HEK293 (cell line): ENCODE data around the gene PRRT2.

Experiments
- AEBP2 ChIP-seq: fragments of 450-650 bp; formaldehyde crosslinking; IDR thresholded peaks from 2 replicates; pipeline ENCODE4 v1.5.1; 2016; ENCODE audit warnings: missing biosample characterization, missing genetic modification characterization, borderline replicate concordance
- GLIS1 ChIP-seq: fragments of 450-650 bp; formaldehyde crosslinking; IDR thresholded peaks from 2 replicates; pipeline ENCODE4 v1.5.1; 2016; ENCODE audit warnings: missing biosample characterization, missing genetic modification characterization
- INSM2 ChIP-seq: fragments of 450-650 bp; formaldehyde crosslinking; IDR thresholded peaks from 2 replicates; pipeline ENCODE4 v1.5.1; 2016; ENCODE audit warnings: missing biosample characterization, missing genetic modification characterization
- KLF16 ChIP-seq: fragments of 450-650 bp; formaldehyde crosslinking; IDR thresholded peaks from 2 replicates; pipeline ENCODE4 v1.5.1; 2017; ENCODE audit warnings: missing biosample characterization, missing genetic modification characterization
- KLF8 ChIP-seq: fragments of 450-650 bp; formaldehyde crosslinking; IDR thresholded peaks from 2 replicates; pipeline ENCODE4 v1.5.1; 2016; ENCODE audit warnings: missing biosample characterization, missing genetic modification characterization
- MYNN ChIP-seq: fragments of 450-650 bp; formaldehyde crosslinking; IDR thresholded peaks from 2 replicates; pipeline ENCODE4 v1.5.1; 2016; ENCODE audit warnings: missing biosample characterization, missing genetic modification characterization, borderline replicate concordance
- TCF7L2 ChIP-seq: IDR thresholded peaks from 2 replicates; pipeline ENCODE4 v1.6.1; 2011; ENCODE audit warnings: low read depth, mild to moderate bottlenecking, inconsistent platforms, low read length, moderate library complexity, borderline replicate concordance
- ZBTB10 ChIP-seq: fragments of 450-650 bp; formaldehyde crosslinking; IDR thresholded peaks from 2 replicates; pipeline ENCODE4 v1.5.1; 2016; ENCODE audit warnings: missing biosample characterization, missing genetic modification characterization
- ZBTB11 ChIP-seq: fragments of 450-650 bp; formaldehyde crosslinking; conservative IDR thresholded peaks from 2 replicates; pipeline ENCODE4 v1.5.1; 2016; ENCODE audit warnings: low read depth, missing biosample characterization, missing genetic modification characterization
- ZFP69B ChIP-seq: fragments of 450-650 bp; formaldehyde crosslinking; IDR thresholded peaks from 2 replicates; pipeline ENCODE4 v1.5.1; 2016; ENCODE audit warnings: missing biosample characterization, missing genetic modification characterization
- ZIC2 ChIP-seq: fragments of 450-650 bp; formaldehyde crosslinking; IDR thresholded peaks from 2 replicates; pipeline ENCODE4 v1.5.1; 2016; ENCODE audit warnings: missing biosample characterization, missing genetic modification characterization
- ZNF112 ChIP-seq: fragments of 450-650 bp; formaldehyde crosslinking; IDR thresholded peaks from 2 replicates; pipeline ENCODE4 v1.5.0; 2017; ENCODE audit warnings: missing biosample characterization, missing genetic modification characterization
- ZNF146 ChIP-seq: fragments of 450-650 bp; formaldehyde crosslinking; IDR thresholded peaks from 2 replicates; pipeline ENCODE4 v1.5.1; 2016; ENCODE audit warnings: missing biosample characterization, missing genetic modification characterization
- ZNF16 ChIP-seq: fragments of 450-650 bp; formaldehyde crosslinking; IDR thresholded peaks from 2 replicates; pipeline ENCODE4 v1.5.1; 2016; ENCODE audit warnings: low read depth, missing biosample characterization, missing genetic modification characterization
- ZNF175 ChIP-seq: fragments of 450-650 bp; formaldehyde crosslinking; IDR thresholded peaks from 2 replicates; pipeline ENCODE4 v1.5.1; 2016; ENCODE audit warnings: missing biosample characterization, missing genetic modification characterization
- ZNF184 ChIP-seq: fragments of 450-650 bp; IDR thresholded peaks from 2 replicates; pipeline ENCODE4 v1.5.1; 2018; ENCODE audit warnings: missing biosample characterization, mild to moderate bottlenecking, missing genetic modification characterization
- ZNF19 ChIP-seq: fragments of 450-650 bp; formaldehyde crosslinking; IDR thresholded peaks from 2 replicates; pipeline ENCODE4; 2016; ENCODE audit warnings: missing biosample characterization, missing genetic modification characterization, low read depth
- ZNF214 ChIP-seq: fragments of 450-650 bp; formaldehyde crosslinking; IDR thresholded peaks from 2 replicates; pipeline ENCODE4 v1.5.1; 2017; ENCODE audit warnings: missing biosample characterization, mild to moderate bottlenecking, missing genetic modification characterization, borderline replicate concordance
- ZNF223 ChIP-seq: fragments of 450-650 bp; formaldehyde crosslinking; IDR thresholded peaks from 2 replicates; pipeline ENCODE4 v1.5.1; 2016; ENCODE audit warnings: missing biosample characterization, missing genetic modification characterization
- ZNF274 ChIP-seq, 2 experiments: fragments of 200-500 bp in 1 of 2; fragments of 450-650 bp in 1 of 2; sonication (Bioruptor generic) in 1 of 2; formaldehyde crosslinking in 1 of 2; IDR thresholded peaks; 2 replicates each; pipeline versions ENCODE4 v1.5.1 to v1.6.1; 2014 to 2016; ENCODE audit warnings: borderline replicate concordance in 1 of 2, inconsistent platforms in 1 of 2, low read length in 1 of 2, missing biosample characterization in 1 of 2, missing genetic modification characterization in 1 of 2
- ZNF311 ChIP-seq: fragments of 450-650 bp; formaldehyde crosslinking; IDR thresholded peaks from 2 replicates; pipeline ENCODE4 v1.5.1; 2017; ENCODE audit warnings: missing biosample characterization, missing genetic modification characterization, borderline replicate concordance
- ZNF501 ChIP-seq: fragments of 450-650 bp; formaldehyde crosslinking; IDR thresholded peaks from 2 replicates; pipeline ENCODE4 v1.5.1; 2016; ENCODE audit warnings: missing biosample characterization, missing genetic modification characterization
- ZNF510 ChIP-seq: fragments of 450-650 bp; formaldehyde crosslinking; IDR thresholded peaks from 2 replicates; pipeline ENCODE4 v1.5.1; 2018; ENCODE audit warnings: mild to moderate bottlenecking, missing genetic modification characterization, missing biosample characterization; ENCODE audit not compliant: insufficient replicate concordance
- ZNF548 ChIP-seq: fragments of 450-650 bp; formaldehyde crosslinking; IDR thresholded peaks from 2 replicates; pipeline ENCODE4 v1.5.1; 2016; ENCODE audit warnings: missing biosample characterization, missing genetic modification characterization
- ZNF549 ChIP-seq: fragments of 450-650 bp; IDR thresholded peaks from 2 replicates; pipeline ENCODE4 v1.5.1; 2018; ENCODE audit warnings: missing biosample characterization, missing genetic modification characterization, mild to moderate bottlenecking, inconsistent platforms, moderate library complexity
- ZNF664 ChIP-seq: fragments of 450-650 bp; formaldehyde crosslinking; IDR thresholded peaks from 2 replicates; pipeline ENCODE4 v1.5.1; 2016; ENCODE audit warnings: missing biosample characterization, missing genetic modification characterization
- ZNF670 ChIP-seq: fragments of 450-650 bp; formaldehyde crosslinking; IDR thresholded peaks from 2 replicates; pipeline ENCODE4 v1.5.1; 2016; ENCODE audit warnings: missing biosample characterization, missing genetic modification characterization, low read depth
- ZNF785 ChIP-seq: fragments of 450-650 bp; formaldehyde crosslinking; IDR thresholded peaks from 2 replicates; pipeline ENCODE4 v1.5.1; 2016; ENCODE audit warnings: missing biosample characterization, missing genetic modification characterization
- ZSCAN23 ChIP-seq: fragments of 450-650 bp; formaldehyde crosslinking; IDR thresholded peaks from 2 replicates; pipeline ENCODE4 v1.5.1; 2016; ENCODE audit warnings: missing biosample characterization, missing genetic modification characterization

Gene PRRT2

GRCh38 chr16:29805232-29806098 is 6.5 kb upstream of the PRRT2 start (continued):
- TF ChIP-seq ZBTB11 (tag by site-specific recombination) (peak; percentile 82), TCF7L2 (peak; percentile 18; the same call in 1 of the 2 replicates), INSM2 (peak; percentile 97), ZNF501 (tag by site-specific recombination) (no peak), ZNF670 (tag by site-specific recombination) (no peak), ZNF184 (tag by site-specific recombination) (peak; percentile 61; the same call in 1 of the 2 replicates), AEBP2 (tag by site-specific recombination) (0 out of 2 replicates have a peak, but pooled peaks have one; percentile 46), ZNF664 (tag by site-specific recombination) (no peak), ZBTB10 (tag by site-specific recombination) (peak; percentile 84), ZNF311 (tag by site-specific recombination) (no peak), ZNF548 (no peak), ZNF112 (tag by site-specific recombination) (no peak), ZNF274 (IDR thresholded peaks at IDR 0.05; ENCODE audit: low read length) (no peak), ZNF274 (tag by site-specific recombination; IDR thresholded peaks at IDR 0.05; ENCODE audit: borderline replicate concordance) (no peak), ZNF19 (tag by site-specific recombination) (no peak), ZNF510 (tag by site-specific recombination) (no peak), ZNF175 (no peak), ZSCAN23 (tag by site-specific recombination) (peak; percentile 88; the same call in 1 of the 2 replicates), KLF8 (peak; percentile 100), ZNF146 (tag by site-specific recombination) (peak; percentile 69; the same call in 1 of the 2 replicates), KLF16 (tag by site-specific recombination) (peak; percentile 99), ZNF16 (tag by site-specific recombination) (no peak), GLIS1 (tag by site-specific recombination) (peak; percentile 78), ZNF549 (tag by site-specific recombination) (no peak), ZIC2 (peak; percentile 74), ZNF785 (tag by site-specific recombination) (peak; percentile 76), MYNN (tag by site-specific recombination) (no peak), ZNF214 (tag by site-specific recombination) (no peak), ZNF223 (tag by site-specific recombination) (no peak), ZFP69B (peak; percentile 86; the same call in 1 of the 2 replicates)
